Suppressor macrophage treated with lipopolysaccharide for 4 hours (primary cell): ENCODE data around the gene CHKB.
A peak's percentile ranks its signal among the peaks of the same experiment; 100 is the strongest.

Experiments used
- DNase-seq: peaks from one replicate; pipeline ENCODE4 v3.0.0-alpha.2; 2020

CHKB gene

DNA sequence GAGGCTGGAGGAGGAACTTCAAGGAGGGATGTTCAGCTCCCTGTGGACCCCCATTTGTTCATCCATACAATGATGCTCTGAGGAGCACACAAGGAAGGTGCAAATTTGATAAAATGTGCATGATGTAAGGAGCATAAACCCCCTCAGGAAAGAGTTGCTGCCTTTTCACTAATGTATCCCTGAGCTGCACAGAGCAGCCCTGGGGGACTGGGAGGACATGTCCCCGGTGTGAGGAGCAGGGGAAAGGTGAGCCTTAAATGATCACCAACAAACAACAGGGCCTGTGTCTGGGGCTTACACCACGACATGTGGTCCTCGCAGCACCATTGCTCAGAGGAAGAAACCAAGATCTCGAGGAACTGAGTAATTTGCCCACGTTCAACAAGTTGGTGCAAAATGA lies 14.4 kb upstream of the CHKB start:
- DNase-seq: no peak

DNA sequence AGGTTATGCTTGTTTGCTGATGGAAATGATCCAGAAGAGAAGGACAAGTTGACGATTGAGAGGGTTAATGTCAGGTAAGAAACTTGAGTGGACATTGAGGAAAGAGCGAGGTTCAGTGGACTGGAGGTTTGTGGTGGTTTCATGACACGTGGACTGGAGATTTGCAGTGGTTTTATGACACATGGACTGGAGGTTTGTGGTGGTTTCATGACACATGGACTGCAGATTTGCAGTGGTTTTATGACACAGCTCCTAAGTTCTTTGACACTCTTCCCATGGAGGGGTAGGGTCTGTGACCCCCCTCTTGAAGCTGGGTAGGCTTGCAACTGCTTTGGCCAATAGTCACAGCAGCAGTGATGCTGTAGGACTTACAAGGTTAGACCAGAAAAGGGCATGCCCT lies 12.5 kb upstream of the CHKB start:
- DNase-seq: no peak

- DNase-seq: no peak
Observed at GRCh38 chr22:50587407-50587806, 4.8 kb upstream of the CHKB start.

DNA sequence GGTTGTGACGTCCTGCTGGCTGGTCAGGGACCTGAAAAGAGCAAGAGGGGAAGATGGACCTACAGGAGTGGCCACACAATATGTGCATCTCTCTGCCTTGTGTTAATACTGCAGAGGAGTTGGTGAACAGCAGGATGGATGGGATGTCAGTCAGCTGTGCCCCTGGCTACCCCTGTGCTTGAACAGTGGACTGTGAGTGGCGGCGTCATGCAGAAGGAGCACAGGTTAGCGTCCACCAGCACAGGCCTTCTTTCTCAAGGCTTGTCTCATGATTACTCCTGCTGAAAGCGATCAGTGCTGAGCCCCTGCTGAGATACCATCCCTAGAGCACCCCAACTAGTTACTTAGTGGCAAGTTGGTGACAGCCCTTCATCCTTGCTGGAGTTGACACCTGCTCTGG lies 3.8 kb upstream of the CHKB start:
- DNase-seq: no peak

DNA sequence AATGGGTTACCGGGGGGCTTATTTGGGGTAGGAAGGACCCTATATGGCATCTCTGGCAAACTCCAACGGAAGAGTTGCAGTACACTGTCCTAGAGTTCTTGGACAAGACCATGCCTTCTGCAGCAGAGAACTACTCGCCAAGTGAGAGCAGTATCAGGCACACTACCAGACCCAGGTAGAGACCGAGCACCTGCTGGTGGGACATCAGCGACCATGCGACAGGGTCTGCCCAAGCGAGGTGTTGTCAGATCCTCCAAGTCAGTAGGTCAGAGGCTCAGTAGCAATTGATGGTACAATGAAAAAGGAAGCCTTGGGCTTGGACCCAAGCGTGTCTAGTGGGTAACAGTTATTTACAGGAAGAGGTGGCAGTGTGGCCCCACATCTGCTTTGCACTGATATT lies 3.1 kb upstream of the CHKB start:
- DNase-seq: no peak

DNA sequence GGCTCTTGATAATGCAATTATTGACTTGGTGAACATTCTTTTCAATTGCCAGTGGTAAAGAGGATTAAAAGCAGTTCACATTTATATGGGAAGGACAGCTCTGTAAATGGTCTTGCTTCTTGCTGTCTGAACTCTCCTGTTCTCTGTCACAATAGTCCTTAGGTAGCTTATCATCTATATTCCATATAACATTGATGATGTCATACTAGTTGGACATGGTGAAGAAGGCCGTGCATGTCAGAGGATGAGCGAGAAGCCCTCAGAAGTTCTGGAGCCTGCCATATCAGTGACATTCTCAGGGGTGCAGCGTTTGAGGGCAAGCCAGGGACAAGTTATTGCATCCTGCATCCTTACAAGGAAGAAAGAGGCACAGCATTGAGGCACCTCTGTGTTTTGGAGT lies 2.6 kb upstream of the CHKB start:
- no peak for DNase-seq

- no peak for DNase-seq
Observed at GRCh38 chr22:50584106-50585096, 1.8 kb upstream of the CHKB start.

DNA sequence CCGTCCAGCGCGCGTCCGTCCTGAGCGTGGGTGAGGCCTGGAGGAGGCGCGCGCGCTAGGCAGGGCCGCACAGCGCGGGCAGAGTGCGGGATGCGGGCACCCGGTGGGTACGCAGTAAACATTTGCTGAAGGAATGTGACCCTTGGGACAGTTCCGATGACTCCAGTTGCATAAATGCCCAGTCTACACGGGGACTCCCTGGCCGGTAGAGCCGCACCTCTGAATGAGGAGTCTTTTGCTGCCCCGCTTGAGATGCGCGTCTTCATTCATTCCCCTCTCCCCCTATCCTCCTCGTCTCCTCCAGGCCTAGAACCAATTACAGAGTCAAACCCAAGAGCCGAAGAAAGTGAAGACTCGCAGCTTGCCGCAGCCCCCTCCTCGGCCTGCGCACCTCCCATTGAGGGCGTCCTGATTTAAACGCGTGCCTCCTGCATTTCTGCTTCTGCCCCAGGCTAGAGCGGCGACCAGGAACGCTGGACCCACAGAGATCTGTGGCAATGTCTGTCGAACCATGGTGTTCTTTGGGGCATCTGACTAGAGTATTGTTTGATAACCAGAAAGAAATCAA lies 729 bp upstream of the CHKB start:
- DNase-seq: no peak

DNA sequence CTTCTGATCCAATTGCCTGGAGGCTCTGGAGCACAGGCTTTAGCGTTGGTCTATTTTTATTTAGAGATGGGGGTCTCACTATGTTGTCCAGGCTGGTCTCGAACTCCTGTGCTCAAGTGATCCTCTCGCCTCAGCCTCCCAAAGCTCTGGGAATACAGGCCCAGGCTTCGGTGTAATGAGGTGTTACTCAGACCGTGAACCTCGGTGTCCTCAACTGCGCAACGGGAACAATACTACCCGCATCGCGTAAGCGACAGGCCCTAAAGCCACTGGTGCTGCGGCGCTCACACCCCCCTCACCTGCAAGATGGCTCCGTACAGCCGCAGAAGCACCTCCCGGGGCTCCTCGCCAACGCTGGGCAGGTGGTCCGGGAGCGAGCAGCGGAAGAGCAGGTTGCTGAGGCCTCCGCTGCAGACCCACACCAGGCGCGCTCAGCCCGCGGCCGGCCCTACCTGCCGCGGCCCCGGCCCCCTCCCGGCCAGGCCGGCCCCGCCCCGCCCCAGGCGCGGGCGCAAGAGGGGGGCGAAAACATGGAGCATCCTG lies 628 bp downstream of the CHKB start:
- peak; percentile 16 for DNase-seq

- peak; percentile 42 for DNase-seq
Observed at GRCh38 chr22:50581031-50581949, 1.4 kb downstream of the CHKB start.

DNA sequence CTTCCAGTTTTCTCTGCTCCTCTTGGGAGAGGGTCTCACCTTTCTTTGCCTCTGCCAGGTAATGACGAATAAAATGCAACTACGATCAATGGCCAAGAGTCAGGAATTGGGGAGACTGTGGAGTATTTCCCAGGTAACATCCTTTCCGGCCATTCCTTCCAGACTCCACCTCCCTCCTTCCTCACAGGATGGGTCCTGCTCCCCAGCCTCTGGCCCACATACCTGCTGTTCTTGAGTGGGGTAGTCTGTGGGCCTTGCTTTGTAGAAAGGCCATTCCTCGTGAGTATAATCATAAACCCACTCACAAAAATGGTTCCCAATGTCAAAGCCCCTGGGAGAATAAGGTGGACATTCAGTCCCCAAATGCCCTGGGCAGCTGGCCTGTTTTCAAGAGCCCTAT lies 2.9 kb downstream of the CHKB start:
- no peak for DNase-seq

GRCh38 chr22:50578776-50579310 lies 3.8 kb downstream of the CHKB start:
- DNase-seq: no peak

- DNase-seq: no peak
Observed at GRCh38 chr22:50577987-50578775, 4.5 kb downstream of the CHKB start, which contains the start of gene CPT1B. Gene CPT1B, minus strand, starts transcription at chr22:50578427. Its CDS starts 512 bp downstream, at chr22:50577915.

DNA sequence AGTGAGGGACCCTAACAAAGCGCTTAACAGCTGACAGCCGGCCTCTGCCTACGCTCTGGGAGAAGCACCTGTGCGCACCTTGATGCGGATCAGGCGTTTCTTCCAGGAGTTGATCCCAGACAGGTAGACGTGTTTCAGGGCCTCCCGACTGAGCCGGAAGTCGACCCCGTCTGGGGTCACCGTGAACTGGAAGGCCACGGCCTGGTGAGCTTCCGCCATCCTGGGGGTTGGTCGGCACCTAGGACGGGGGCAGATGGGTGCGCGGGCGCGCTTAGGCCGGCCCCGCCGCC lies 5.0 kb downstream of the CHKB start:
- no peak for DNase-seq

DNA sequence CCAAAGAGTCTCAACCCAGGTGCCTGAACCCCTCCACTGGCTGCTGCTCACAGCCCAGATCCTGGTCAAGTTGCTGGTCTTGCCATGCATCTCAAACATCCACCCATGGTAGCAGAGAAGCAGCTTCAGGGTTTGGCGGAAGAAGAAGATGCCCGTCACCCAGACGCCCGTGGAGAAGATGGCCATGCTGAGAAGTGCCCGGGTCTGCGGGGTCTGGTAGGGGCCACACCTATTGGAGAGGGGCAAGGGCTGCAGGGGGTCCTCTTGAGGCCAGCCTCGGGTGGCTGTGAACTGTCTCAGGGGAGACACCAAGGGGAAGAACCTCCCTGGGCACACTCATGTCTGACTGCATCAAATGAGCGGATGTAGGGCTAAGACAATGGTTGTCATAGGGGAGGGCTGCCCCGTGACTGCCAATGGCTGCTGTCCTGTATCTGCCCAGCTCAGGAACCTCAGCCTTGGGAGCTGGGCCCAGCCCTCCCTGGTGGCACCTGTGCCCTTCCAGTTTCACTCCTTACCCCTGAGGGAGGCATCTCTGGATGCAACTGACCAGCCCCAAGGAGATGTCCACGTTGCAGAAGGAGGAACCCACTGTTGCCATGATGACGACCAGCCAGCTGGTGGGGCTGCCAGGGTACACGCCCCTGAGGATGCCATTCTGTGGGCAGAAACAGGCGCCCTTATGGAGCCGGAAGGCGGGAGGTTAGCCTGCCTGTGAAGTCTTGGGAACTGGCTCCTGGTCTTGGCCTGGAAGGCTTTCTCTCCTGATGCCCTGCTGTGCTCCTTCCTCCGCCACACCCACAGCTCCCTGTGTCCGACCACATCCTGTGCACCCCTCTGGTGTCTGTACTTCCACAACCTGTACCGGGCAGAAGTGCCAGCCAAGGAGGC lies 5.6 kb downstream of the CHKB start:
- peak; percentile 26 for DNase-seq

- DNase-seq: peak; percentile 14
Observed at GRCh38 chr22:50576070-50576469, 6.6 kb downstream of the CHKB start.

GRCh38 chr22:50575426-50575941 lies 7.2 kb downstream of the CHKB start:
- no peak for DNase-seq

GRCh38 chr22:50574383-50574755 lies 8.3 kb downstream of the CHKB start:
- no peak for DNase-seq

GRCh38 chr22:50573491-50574382 lies 8.9 kb downstream of the CHKB start:
- no peak for DNase-seq

- no peak for DNase-seq
Observed at GRCh38 chr22:50572965-50573364, 9.7 kb downstream of the CHKB start.
